Sigmoid colon (tissue), 7 donors: Measurements from ENCODE around the gene SSTR5. TPM values are rescaled to one million over a fixed set of nuclear protein-coding genes. Genes with fewer than 3 reads are reported as not detected.

Experiments
- DNase-seq: peaks from one replicate; pipeline ENCODE4 v3.0.0-alpha.2; 2019
- H3K27ac ChIP-seq, 4 donors: fragments of 200-600 bp; sonication (generic); one replicate each; pipeline ENCODE4 v1.5.1; 2016 to 2019; ENCODE audit warnings: mild to moderate bottlenecking in 1 of 4
- H3K27me3 ChIP-seq, 3 donors: fragments of 200-600 bp; sonication (generic); one replicate each; pipeline ENCODE4 v1.5.1; 2019; ENCODE audit warnings: mild to moderate bottlenecking in 1 of 3
- H3K36me3 ChIP-seq, 4 donors: fragments of 200-600 bp; sonication (generic); one replicate each; pipeline ENCODE4 v1.5.1; 2016 to 2019
- H3K4me1 ChIP-seq, 4 donors: fragments of 200-600 bp; sonication (generic); one replicate each; pipeline ENCODE4 v1.5.1; 2017 to 2019
- H3K4me3 ChIP-seq, 4 donors: fragments of 200-600 bp; sonication (generic); one replicate each; pipeline ENCODE4 v1.5.1; 2017 to 2019; ENCODE audit warnings: mild to moderate bottlenecking in 2 of 4, moderate library complexity in 1 of 4
- H3K9me3 ChIP-seq, 4 donors: fragments of 200-600 bp in 3 of 4; sonication (generic) in 3 of 4; one replicate each; pipeline versions ENCODE4 v1.5.1 to v1.6.1; 2013 to 2019
- CTCF ChIP-seq, 4 experiments: fragments of 450-650 bp in 3 of 4; fragments of 200-600 bp in 1 of 4; IDR thresholded peaks; one replicate each; pipeline ENCODE4 v1.5.1; 2016 to 2019; ENCODE audit warnings: antibody characterized with exemption in 4 of 4, mild to moderate bottlenecking in 3 of 4, moderate library complexity in 2 of 4
- EP300 ChIP-seq, 4 donors: sonication (generic); formaldehyde crosslinking; IDR thresholded peaks; one replicate each; pipeline ENCODE4 v1.6.1; 2017; ENCODE audit warnings: antibody characterized with exemption in 4 of 4
- POLR2A ChIP-seq, 2 donors: fragments of 450-650 bp; IDR thresholded peaks; one replicate each; pipeline ENCODE4 v1.6.1; 2016; ENCODE audit warnings: antibody characterized with exemption in 2 of 2, mild to moderate bottlenecking in 2 of 2, moderate library complexity in 2 of 2
- POLR2AphosphoS5 ChIP-seq, 4 donors: sonication (generic); formaldehyde crosslinking; IDR thresholded peaks; one replicate each; pipeline ENCODE4 v1.6.1; 2017; ENCODE audit warnings: antibody characterized with exemption in 4 of 4
- WGBS, 2 donors: extraction: QIAGEN DNeasy Blood & Tissue Kit; methylation state at CpG; one replicate each; pipeline ENCODE4 v1.1.7; 2013; 5-methylcytosine and 5-hydroxymethylcytosine counted together
- intact Hi-C: fragments of 100-400 bp; cut with DNase I; formaldehyde crosslinking; loops from one replicate; pipeline ENCODE4 v1.15.1; 2023
- polyA plus RNA-seq, 3 donors: library from polyadenylated mRNA; stranded (reverse); fragments of 200-250 nt; gene quantifications; one replicate each; pipeline ENCODE4 v1.2.3, GENCODE V29; 2013
- total RNA-seq, 4 donors: library from RNA; depleted of rRNA; stranded (reverse); fragments of >200 nt; gene quantifications; one replicate each; pipeline ENCODE4 v1.1.0, GENCODE V29; 2016
- donor health status: healthy with polysubstance abuse.
- donor health status: Bipolar disorder and iron deficiency.
- donor health status: healthy.

SSTR5 gene
- total and polyA plus RNA-seq, 7 donors: 0.04 TPM; not detected in 6

DNA sequence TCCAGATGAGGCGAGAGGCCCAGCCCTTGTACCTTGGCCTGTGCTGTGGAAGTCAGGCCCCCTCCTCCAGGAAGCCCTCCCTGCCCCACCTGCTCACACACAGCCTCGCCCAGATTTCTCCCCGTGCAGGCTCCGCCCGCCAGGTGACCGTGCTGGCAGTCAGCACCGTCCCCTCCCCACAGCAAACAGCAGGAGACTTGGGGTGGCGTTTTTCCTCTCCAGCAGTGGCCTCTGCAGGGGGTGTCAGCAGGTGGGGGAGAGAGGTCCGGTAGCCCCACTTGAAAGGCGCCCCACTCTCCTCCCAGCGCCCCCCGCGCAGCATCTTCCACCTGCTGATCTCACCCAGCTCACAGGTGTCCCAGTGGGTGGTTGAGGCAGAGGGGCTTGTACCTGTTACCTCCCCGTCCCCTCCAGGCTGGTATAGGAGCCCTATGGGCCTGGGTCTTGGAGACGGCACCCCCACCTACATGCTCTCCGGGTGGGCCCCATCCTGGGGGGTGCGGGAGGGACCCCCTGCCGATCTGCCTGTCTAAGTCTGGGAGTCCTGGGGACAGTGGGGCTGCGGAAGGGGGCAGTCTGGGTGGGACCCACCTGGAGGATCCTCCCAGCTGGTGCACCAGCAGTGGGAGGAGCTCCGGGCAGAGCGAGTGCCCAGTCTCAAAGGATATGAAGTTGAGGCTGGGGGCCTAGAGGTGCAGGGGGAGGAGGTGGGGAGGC is 27.7 kb downstream of the SSTR5 start:
- H3K4me1 ChIP-seq: peaks cover 0 to 6% (median 6%) of the 10 kb centered on the region in 4 donors
- WGBS, 2 donors: 32 to 50% methylated on average over 20 to 21 of the region's 21 CpGs
- no peak overlapping the region for H3K27ac ChIP-seq
- TF ChIP-seq POLR2A (IDR thresholded peaks at IDR 0.05): no peak
- no peak for TF ChIP-seq EP300 (IDR thresholded peaks at IDR 0.05)
- no peak for TF ChIP-seq CTCF (IDR thresholded peaks at IDR 0.05)
- no peak for TF ChIP-seq POLR2AphosphoS5 (IDR thresholded peaks at IDR 0.05)
- no peaks in the 10 kb centered on the region for H3K9me3 ChIP-seq
- no peaks in the 10 kb centered on the region for H3K36me3 ChIP-seq
- no peak for DNase-seq
- H3K27me3 ChIP-seq: peaks cover 23 to 83% (median 55%) of the 10 kb centered on the region in 3 donors
- intact Hi-C loops: no loop called here
- H3K4me3 ChIP-seq: no peak overlapping the region

DNA sequence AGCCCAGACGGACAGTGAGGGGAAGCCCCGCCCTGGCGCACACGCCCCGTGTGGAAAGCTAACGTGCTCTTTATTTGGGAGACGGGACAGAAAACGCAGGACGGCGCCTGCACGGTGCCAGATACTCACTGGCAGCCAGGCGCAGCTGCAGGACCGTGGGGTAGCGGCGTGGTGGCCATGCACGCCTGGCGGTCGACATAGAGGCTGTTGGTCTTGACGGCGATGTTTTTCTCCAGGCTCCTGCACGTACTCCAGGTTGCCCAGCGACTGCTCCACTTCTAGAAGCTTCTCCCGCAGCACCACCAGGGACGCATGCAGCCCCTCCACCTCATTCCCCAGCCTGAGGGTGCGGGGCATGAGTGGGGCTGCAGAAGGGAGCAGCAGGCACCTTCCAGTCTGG is 28.6 kb downstream of the SSTR5 start:
- no peak for DNase-seq
- intact Hi-C loops: no loop called here
- 58 to 61% methylated on average over 25 of the region's 25 CpGs for WGBS, 2 donors
- Histone ChIP-seq H3K27ac (no peak overlapping the region), H3K9me3 (no peaks in the 10 kb centered on the region), H3K4me1 (peaks cover 0 to 8% (median 6%) of the 10 kb centered on the region in 4 donors), H3K36me3 (no peaks in the 10 kb centered on the region), H3K4me3 (no peak overlapping the region), H3K27me3 (peaks cover 23 to 83% (median 55%) of the 10 kb centered on the region in 3 donors)
- no peak for TF ChIP-seq EP300 (IDR thresholded peaks at IDR 0.05)
- no peak for TF ChIP-seq POLR2A (IDR thresholded peaks at IDR 0.05)
- TF ChIP-seq POLR2AphosphoS5 (IDR thresholded peaks at IDR 0.05): no peak
- no peak for TF ChIP-seq CTCF (IDR thresholded peaks at IDR 0.05)

DNA sequence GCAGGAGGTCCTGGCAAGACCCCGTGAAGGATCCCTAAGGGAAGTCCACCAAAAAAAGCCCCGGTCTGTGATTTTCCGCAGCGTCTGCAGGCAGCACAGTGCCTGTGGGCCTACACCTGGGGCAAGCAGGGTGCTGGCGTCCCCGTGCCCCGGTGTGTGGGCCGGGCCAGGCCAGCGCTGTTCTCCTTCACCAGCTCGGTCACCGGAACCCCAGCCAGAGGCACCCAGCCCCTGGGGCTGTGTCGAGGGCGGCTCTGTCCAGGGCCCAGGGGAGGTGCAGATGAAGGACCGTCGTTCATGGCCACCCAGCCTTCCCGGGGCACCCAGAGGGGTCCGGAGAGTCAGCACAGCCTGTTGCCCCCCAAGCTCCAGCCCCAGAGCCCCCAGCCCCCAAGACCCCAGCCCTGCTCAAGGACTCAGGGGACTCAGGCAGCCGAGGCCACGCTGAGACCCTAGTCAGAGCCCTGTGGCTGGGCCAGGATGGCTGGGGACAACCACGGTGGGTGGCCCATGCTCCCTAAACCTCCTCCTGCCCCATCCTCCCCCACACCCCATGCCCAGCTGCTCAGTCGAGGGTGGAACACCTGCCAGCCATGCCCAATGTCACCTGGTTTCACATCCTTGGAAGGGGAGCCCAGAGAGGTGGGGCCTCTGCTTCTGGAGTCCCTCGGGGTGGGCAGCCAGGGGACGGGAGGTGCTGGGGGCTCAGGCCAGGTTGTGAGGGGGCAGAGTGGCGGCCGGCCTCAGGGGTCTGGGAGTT is 29.2 kb downstream of the SSTR5 start:
- TF ChIP-seq EP300 (IDR thresholded peaks at IDR 0.05) (no peak), CTCF (IDR thresholded peaks at IDR 0.05) (no peak), POLR2AphosphoS5 (IDR thresholded peaks at IDR 0.05) (no peak), POLR2A (IDR thresholded peaks at IDR 0.05) (no peak)
- no peak overlapping the region for H3K4me3 ChIP-seq
- H3K27ac ChIP-seq: no peak overlapping the region
- H3K9me3 ChIP-seq: no peaks in the 10 kb centered on the region
- intact Hi-C loops: loop anchor here (2.0 kb wide), 2 partner anchors 289 to 391 kb away; no protein-coding TSS in a partner anchor
- no peaks in the 10 kb centered on the region for H3K36me3 ChIP-seq
- H3K27me3 ChIP-seq: peaks cover 23 to 77% (median 55%) of the 10 kb centered on the region in 3 donors
- WGBS, 2 donors: 65 to 71% methylated on average over 25 of the region's 25 CpGs
- peaks cover 0 to 9% (median 6%) of the 10 kb centered on the region in 4 donors for H3K4me1 ChIP-seq
- DNase-seq: no peak

- WGBS, 2 donors: 42 to 58% methylated on average over 25 to 26 of the region's 26 CpGs
- peaks cover 23 to 76% (median 55%) of the 10 kb centered on the region in 3 donors for H3K27me3 ChIP-seq
Measured at GRCh38 chr16:1102333-1102700, 29.8 kb downstream of the SSTR5 start.

More at GRCh38 chr16:1102333-1102700, 29.8 kb downstream of the SSTR5 start:
- H3K27ac ChIP-seq: no peak overlapping the region
- intact Hi-C loops: loop anchor here (2.0 kb wide), 2 partner anchors 290 to 392 kb away; no protein-coding TSS in a partner anchor
- no peaks in the 10 kb centered on the region for H3K36me3 ChIP-seq
- no peak overlapping the region for H3K4me3 ChIP-seq
- no peaks in the 10 kb centered on the region for H3K9me3 ChIP-seq
- no peak for DNase-seq
- TF ChIP-seq CTCF (IDR thresholded peaks at IDR 0.05): no peak
- TF ChIP-seq EP300 (IDR thresholded peaks at IDR 0.05): no peak
- TF ChIP-seq POLR2A (IDR thresholded peaks at IDR 0.05): no peak
- TF ChIP-seq POLR2AphosphoS5 (IDR thresholded peaks at IDR 0.05): no peak
- peaks cover 0 to 9% (median 6%) of the 10 kb centered on the region in 4 donors for H3K4me1 ChIP-seq
